H9 (cell line): ENCODE results near the gene FOSL2. TPM values are rescaled to one million over a fixed set of nuclear protein-coding genes. Genes with fewer than 3 reads are reported as not detected.

Source experiments
- DNase-seq: peaks from one replicate; pipeline ENCODE4 v3.0.0-alpha.2; 2017
- H2AFZ ChIP-seq: one replicate; pipeline ENCODE4 v1.6.1; 2013; ENCODE audit warnings: mild to moderate bottlenecking, low read length, control low read depth, moderate library complexity
- H2AK5ac ChIP-seq: 2 replicates; pipeline ENCODE4 v1.6.1; 2013; ENCODE audit warnings: low read length, control low read depth, mixed read lengths; ENCODE audit not compliant: insufficient read length
- H2BK120ac ChIP-seq: one replicate; pipeline ENCODE4 v1.6.1; 2013; ENCODE audit warnings: low read depth, mild to moderate bottlenecking, low read length, control low read depth, inconsistent platforms; ENCODE audit not compliant: poor library complexity, severe bottlenecking
- H2BK12ac ChIP-seq: 2 replicates; pipeline ENCODE4 v1.6.1; 2013; ENCODE audit warnings: low read length, control low read depth, mixed read lengths, low read depth; ENCODE audit not compliant: insufficient read length
- H2BK15ac ChIP-seq: 2 replicates; pipeline ENCODE4 v1.6.1; 2013; ENCODE audit warnings: low read depth, low read length, control low read depth
- H2BK20ac ChIP-seq: one replicate; pipeline ENCODE4 v1.6.1; 2013; ENCODE audit warnings: low read depth, mild to moderate bottlenecking, low read length, control low read depth, inconsistent platforms; ENCODE audit not compliant: poor library complexity, severe bottlenecking
- H2BK5ac ChIP-seq: 2 replicates; pipeline ENCODE4 v1.6.1; 2013; ENCODE audit warnings: low read length, control low read depth, mixed read lengths; ENCODE audit not compliant: insufficient read length
- H3K14ac ChIP-seq: 2 replicates; pipeline ENCODE4 v1.6.1; 2013; ENCODE audit warnings: low read length, control low read depth; ENCODE audit not compliant: insufficient read depth
- H3K18ac ChIP-seq: 2 replicates; pipeline ENCODE4 v1.6.1; 2013; ENCODE audit warnings: low read depth, mild to moderate bottlenecking, mixed read lengths, low read length, control low read depth; ENCODE audit not compliant: insufficient read length
- H3K23ac ChIP-seq: 2 replicates; pipeline ENCODE4 v1.6.1; 2013; ENCODE audit warnings: low read length, control low read depth, mixed read lengths, low read depth; ENCODE audit not compliant: insufficient read length
- H3K23me2 ChIP-seq: 2 replicates; pipeline ENCODE4 v1.6.1; 2013; ENCODE audit warnings: low read depth, mild to moderate bottlenecking, mixed read lengths, low read length, control low read depth; ENCODE audit not compliant: insufficient read length, poor library complexity, severe bottlenecking
- H3K27ac ChIP-seq: 2 replicates; pipeline ENCODE4 v1.5.1; 2013; ENCODE audit warnings: low read length, control low read depth, mixed read lengths, low read depth; ENCODE audit not compliant: insufficient read length
- H3K27me3 ChIP-seq: 2 replicates; pipeline ENCODE4 v1.6.1; 2013; ENCODE audit warnings: low read length, control low read depth, inconsistent platforms; ENCODE audit not compliant: insufficient read depth
- H3K4ac ChIP-seq: 2 replicates; pipeline ENCODE4 v1.6.1; 2013; ENCODE audit warnings: low read depth, mild to moderate bottlenecking, control low read depth, inconsistent platforms, low read length, moderate library complexity
- H3K4me1 ChIP-seq: 2 replicates; pipeline ENCODE4 v1.6.1; 2013; ENCODE audit warnings: low read length, control low read depth, inconsistent platforms; ENCODE audit not compliant: insufficient read depth
- H3K4me2 ChIP-seq: 2 replicates; pipeline ENCODE4 v1.6.1; 2013; ENCODE audit warnings: low read length, control low read depth, mixed read lengths; ENCODE audit not compliant: insufficient read length, insufficient read depth
- H3K56ac ChIP-seq: 2 replicates; pipeline ENCODE4 v1.6.1; 2013; ENCODE audit warnings: low read depth, mild to moderate bottlenecking, mixed read lengths, low read length, control low read depth; ENCODE audit not compliant: insufficient read length
- H3K79me1 ChIP-seq: 2 replicates; pipeline ENCODE4 v1.6.1; 2013; ENCODE audit warnings: low read depth, mild to moderate bottlenecking, moderate library complexity, low read length, control low read depth, inconsistent platforms; ENCODE audit not compliant: insufficient read depth, poor library complexity, severe bottlenecking
- H3K79me2 ChIP-seq: 2 replicates; pipeline ENCODE4 v1.6.1; 2013; ENCODE audit warnings: low read length, control low read depth, inconsistent platforms; ENCODE audit not compliant: insufficient read depth
- H3K9ac ChIP-seq: 2 replicates; pipeline ENCODE4 v1.6.1; 2013; ENCODE audit warnings: low read length, control low read depth, mixed read lengths; ENCODE audit not compliant: insufficient read length; ENCODE audit errors: extremely low read depth
- H3K9me3 ChIP-seq: one replicate; pipeline ENCODE4 v1.6.1; 2013; ENCODE audit warnings: low read depth, low read length, inconsistent platforms; ENCODE audit not compliant: control insufficient read depth
- H3T11ph ChIP-seq: one replicate; pipeline ENCODE4 v1.6.1; 2013; ENCODE audit warnings: mild to moderate bottlenecking, low read length, control low read depth, inconsistent platforms
- H4K20me1 ChIP-seq: one replicate; pipeline ENCODE4 v1.6.1; 2013; ENCODE audit not compliant: control insufficient read depth, insufficient read length, insufficient read depth
- H4K5ac ChIP-seq: 2 replicates; pipeline ENCODE4 v1.6.1; 2013; ENCODE audit warnings: low read depth, mild to moderate bottlenecking, mixed read lengths, low read length, control low read depth; ENCODE audit not compliant: insufficient read length
- H4K8ac ChIP-seq: replicated peaks from 2 replicates; pipeline ENCODE4 v1.6.1; 2013; ENCODE audit warnings: low read length, control low read depth, mixed read lengths, low read depth; ENCODE audit not compliant: insufficient read length
- H4K91ac ChIP-seq: 2 replicates; pipeline ENCODE4 v1.6.1; 2013; ENCODE audit warnings: low read depth, mild to moderate bottlenecking, moderate library complexity, mixed read lengths, low read length, control low read depth; ENCODE audit not compliant: insufficient read length
- H3K27ac Mint-ChIP-seq, 3 experiments: 2 replicates in 2 of 3; 3 replicates in 1 of 3; pipeline ENCODE4 v1.8.0; 2020 to 2021; ENCODE audit warnings: mixed read lengths in 3 of 3, mild to moderate bottlenecking in 1 of 3, moderate library complexity in 1 of 3
- H3K27me3 Mint-ChIP-seq: 2 replicates; pipeline ENCODE4 v1.8.0; 2021; ENCODE audit warnings: low read depth, mild to moderate bottlenecking, moderate library complexity, mixed read lengths
- H3K36me3 Mint-ChIP-seq, 3 experiments: 2 replicates in 2 of 3; 3 replicates in 1 of 3; pipeline ENCODE4 v1.8.0; 2020 to 2021; ENCODE audit warnings: low read depth in 3 of 3, mixed read lengths in 3 of 3; ENCODE audit not compliant: insufficient read depth in 1 of 3
- H3K4me1 Mint-ChIP-seq, 2 experiments: 2 replicates each; pipeline ENCODE4 v1.8.0; 2020; ENCODE audit warnings: mixed read lengths in 2 of 2
- H3K4me3 Mint-ChIP-seq, 2 experiments: 2 replicates in 1 of 2; 3 replicates in 1 of 2; pipeline ENCODE4 v1.8.0; 2020 to 2021; ENCODE audit warnings: mild to moderate bottlenecking in 2 of 2, mixed read lengths in 2 of 2, moderate library complexity in 1 of 2
- H3K9me3 Mint-ChIP-seq, 2 experiments: 2 replicates in 1 of 2; 3 replicates in 1 of 2; pipeline ENCODE4 v1.8.0; 2020; ENCODE audit warnings: mild to moderate bottlenecking in 2 of 2, mixed read lengths in 2 of 2, moderate library complexity in 1 of 2
- CTCF ChIP-seq: fragments of 200-600 bp; sonication (generic); conservative IDR thresholded peaks from 3 replicates; pipeline ENCODE4 v1.8.0; 2021; ENCODE audit warnings: antibody characterized with exemption, mild to moderate bottlenecking
- WGBS: extraction: QIAGEN DNeasy Blood & Tissue Kit; methylation state at CpG from one replicate; pipeline ENCODE4 v1.1.7; 2013; ENCODE audit warnings: missing lambda C conversion rate, low lambda C conversion rate, mixed read lengths; ENCODE audit not compliant: insufficient read length; ENCODE audit errors: extremely low coverage; 5-methylcytosine and 5-hydroxymethylcytosine counted together
- total RNA-seq: library from RNA; stranded (reverse); gene quantifications from 2 replicates; pipeline ENCODE4 v1.2.1, GENCODE V29; 2021

The FOSL2 gene
- total RNA-seq, 1 experiment from 2014 or later = 7.4 TPM

- H3K18ac ChIP-seq = peak overlapping the region; percentile 15
- H3K9me3 Mint-ChIP-seq = peaks cover 6 to 13% of the 10 kb centered on the region in 2 experiments
- H2AK5ac ChIP-seq = no peak overlapping the region
- no peak overlapping the region for H3K23ac ChIP-seq
- H2BK120ac ChIP-seq = no peak overlapping the region
- H3K9me3 ChIP-seq = no peaks in the 10 kb centered on the region
- no peak overlapping the region for H3K4me2 ChIP-seq
- no peak overlapping the region for H4K8ac ChIP-seq
- H4K91ac ChIP-seq = no peak overlapping the region
- no peak overlapping the region for H4K5ac ChIP-seq
- no peak overlapping the region for H2BK15ac ChIP-seq
- no peaks in the 10 kb centered on the region for H4K20me1 ChIP-seq
- no CpG with 5 or more reads among the region's 6 CpGs for WGBS
- no peaks in the 10 kb centered on the region for H3K79me1 ChIP-seq
- peaks cover 6 to 10% of the 10 kb centered on the region in 2 experiments for H3K4me1 Mint-ChIP-seq
- H3K79me2 ChIP-seq = no peaks in the 10 kb centered on the region
- H2BK5ac ChIP-seq = no peak overlapping the region
- H3K36me3 Mint-ChIP-seq = no peaks in the 10 kb centered on the region; a peak in 2 of 7 replicates
- H3K4me3 Mint-ChIP-seq = no peak overlapping the region
- H3K23me2 ChIP-seq = no peaks in the 10 kb centered on the region
- H2AFZ ChIP-seq = no peak overlapping the region
- H3T11ph ChIP-seq = no peak overlapping the region
- no peak for TF ChIP-seq CTCF
- H3K27me3 Mint-ChIP-seq = peaks cover 4% of the 10 kb centered on the region
- no peak overlapping the region for H3K14ac ChIP-seq
- H3K27ac Mint-ChIP-seq = no peak overlapping the region; a peak in 1 of 7 replicates
- DNase-seq = no peak
- H2BK20ac ChIP-seq = no peak overlapping the region
- no peaks in the 10 kb centered on the region for H3K27me3 ChIP-seq
- H2BK12ac ChIP-seq = no peak overlapping the region
- H3K4me1 ChIP-seq = no peaks in the 10 kb centered on the region; the same call in 1 of the 2 replicates
- no peak overlapping the region for H3K4ac ChIP-seq
- H3K27ac ChIP-seq = no peak overlapping the region
- H3K9ac ChIP-seq = no peak overlapping the region
- H3K56ac ChIP-seq = no peak overlapping the region
These were observed 38.2 kb downstream of the FOSL2 start for GRCh38 chr2:28430788-28431418.
